ENCODE measurements around the gene LRRC28.

LRRC28 gene

GRCh38 chr15:99365242-99365641 lies 114.0 kb downstream of the LRRC28 start:
- H3K4me3 ChIP-seq (replicated peaks; ENCODE audit: insufficient read depth, low read length): no peak overlapping the region
- H3K27ac ChIP-seq (replicated peaks): no peak overlapping the region
- no peak for DNase-seq (ENCODE audit: low read depth in 1 of 2, low spot score in 1 of 2)
- TF ChIP-seq SPI1 (IDR thresholded peaks at IDR 0.05; ENCODE audit: borderline replicate concordance, low read depth): no peak
- no peak for TF ChIP-seq POLR2AphosphoS5 (IDR thresholded peaks at IDR 0.05; ENCODE audit: low read depth)
- TF ChIP-seq REST (IDR thresholded peaks at IDR 0.05; ENCODE audit: insufficient replicate concordance, low read depth): no peak
- no peak for TF ChIP-seq GABPA (IDR thresholded peaks at IDR 0.05; ENCODE audit: low read depth)
- TF ChIP-seq CTCF (IDR thresholded peaks at IDR 0.05; ENCODE audit: insufficient read depth, low read length): no peak
- no peaks in the 10 kb centered on the region for H3K27me3 ChIP-seq (ENCODE audit: insufficient read depth, poor library complexity, severe bottlenecking)

- Histone ChIP-seq H3K27ac (replicated peaks) (no peak overlapping the region), H3K4me3 (replicated peaks; ENCODE audit: insufficient read depth, low read length) (no peak overlapping the region), H3K27me3 (ENCODE audit: insufficient read depth, poor library complexity, severe bottlenecking) (no peaks in the 10 kb centered on the region)
- DNase-seq (ENCODE audit: low read depth in 1 of 2, low spot score in 1 of 2): no peak
- no peak for TF ChIP-seq REST (IDR thresholded peaks at IDR 0.05; ENCODE audit: insufficient replicate concordance, low read depth)
- TF ChIP-seq POLR2AphosphoS5 (IDR thresholded peaks at IDR 0.05; ENCODE audit: low read depth): no peak
- TF ChIP-seq CTCF (IDR thresholded peaks at IDR 0.05; ENCODE audit: insufficient read depth, low read length): no peak
- no peak for TF ChIP-seq GABPA (IDR thresholded peaks at IDR 0.05; ENCODE audit: low read depth)
- no peak for TF ChIP-seq SPI1 (IDR thresholded peaks at IDR 0.05; ENCODE audit: borderline replicate concordance, low read depth)
Measured at GRCh38 chr15:99366013-99366412, 114.7 kb downstream of the LRRC28 start.

- H3K27ac ChIP-seq (replicated peaks): no peak overlapping the region
- no peak overlapping the region for H3K4me3 ChIP-seq (replicated peaks; ENCODE audit: insufficient read depth, low read length)
- no peaks in the 10 kb centered on the region for H3K27me3 ChIP-seq (ENCODE audit: insufficient read depth, poor library complexity, severe bottlenecking)
- TF ChIP-seq POLR2AphosphoS5 (IDR thresholded peaks at IDR 0.05; ENCODE audit: low read depth): no peak
- no peak for TF ChIP-seq GABPA (IDR thresholded peaks at IDR 0.05; ENCODE audit: low read depth)
- no peak for TF ChIP-seq CTCF (IDR thresholded peaks at IDR 0.05; ENCODE audit: insufficient read depth, low read length)
- TF ChIP-seq SPI1 (IDR thresholded peaks at IDR 0.05; ENCODE audit: borderline replicate concordance, low read depth): no peak
- TF ChIP-seq REST (IDR thresholded peaks at IDR 0.05; ENCODE audit: insufficient replicate concordance, low read depth): no peak
- DNase-seq (ENCODE audit: low read depth in 1 of 2, low spot score in 1 of 2): no peak
Measured at GRCh38 chr15:99368743-99369142, 117.5 kb downstream of the LRRC28 start.
